ENCODE results near the gene AP1S2. TPM values are rescaled to one million over a fixed set of nuclear protein-coding genes. Genes with fewer than 3 reads are reported as not detected.

AP1S2 gene
- total and polyA plus RNA-seq, 9 of the 15 experiments (the other 6 are each of a cell fraction or from before 2014, with no cell fraction given): 11.1 to 64.2 (median 25.8) TPM

GRCh38 chrX:15854712-15855567 lies at the start of gene AP1S2 (continued):
- no peak for TF ChIP-seq DLX4 (CRISPR knock-in tag; IDR thresholded peaks at IDR 0.05)
- TF ChIP-seq UBTF (IDR thresholded peaks at IDR 0.05; ENCODE audit: borderline replicate concordance in 1 of 2, low read depth in 2 of 2, low read length in 2 of 2): no peak
- no peak for TF ChIP-seq ZNF584 (CRISPR knock-in tag; IDR thresholded peaks at IDR 0.05; ENCODE audit: low read depth)
- TF ChIP-seq ZC3H8 (IDR thresholded peaks at IDR 0.05): no peak
- TF ChIP-seq IRF1 (CRISPR knock-in tag; IDR thresholded peaks at IDR 0.05; ENCODE audit: borderline replicate concordance): no peak
- TF ChIP-seq RUNX1 (IDR thresholded peaks at IDR 0.05; ENCODE audit: low read depth): no peak
- no peak for TF ChIP-seq KDM2B (CRISPR knock-in tag; IDR thresholded peaks at IDR 0.05)
- TF ChIP-seq POLR2AphosphoS5 (IDR thresholded peaks at IDR 0.05; ENCODE audit: control insufficient read depth, insufficient read depth, low read depth, low read length): peak; percentile 11
- peak in 1 of 2 experiments; percentile 15; a peak in 1 of 4 replicates for TF ChIP-seq MAZ (CRISPR knock-in tag; conservative IDR thresholded peaks at IDR 0.05 in 1 of 2, IDR thresholded peaks at IDR 0.05 in 1 of 2)
- TF ChIP-seq NONO (IDR thresholded peaks at IDR 0.05; ENCODE audit: low read depth in 2 of 2, low read length in 1 of 2): no peak
- no peak; the same call in 1 of the 2 replicates for TF ChIP-seq E2F3 (CRISPR knock-in tag; IDR thresholded peaks at IDR 0.05)
- TF ChIP-seq KAT8 (IDR thresholded peaks at IDR 0.05; ENCODE audit: low read depth): no peak
- no peak for TF ChIP-seq KLF6 (CRISPR knock-in tag; IDR thresholded peaks at IDR 0.05; ENCODE audit: borderline replicate concordance)
- no peak for TF ChIP-seq ZNF586 (CRISPR knock-in tag; conservative IDR thresholded peaks at IDR 0.05)
- 0 out of 2 replicates have a peak, but pooled peaks have one; percentile 11 for TF ChIP-seq ZNF395 (CRISPR knock-in tag; IDR thresholded peaks at IDR 0.05)
- TF ChIP-seq ARID3B (CRISPR knock-in tag; IDR thresholded peaks at IDR 0.05; ENCODE audit: borderline replicate concordance): no peak
- no peak for TF ChIP-seq ATF2 (CRISPR knock-in tag; IDR thresholded peaks at IDR 0.05)
